ENCODE results near the gene COL21A1. TPM values are rescaled to one million over a fixed set of nuclear protein-coding genes. Genes with fewer than 3 reads are reported as not detected.

Gene COL21A1
- total RNA-seq, 6 donors from 2014 or later = 3.2 to 35.6 (median 9.2) TPM

DNA sequence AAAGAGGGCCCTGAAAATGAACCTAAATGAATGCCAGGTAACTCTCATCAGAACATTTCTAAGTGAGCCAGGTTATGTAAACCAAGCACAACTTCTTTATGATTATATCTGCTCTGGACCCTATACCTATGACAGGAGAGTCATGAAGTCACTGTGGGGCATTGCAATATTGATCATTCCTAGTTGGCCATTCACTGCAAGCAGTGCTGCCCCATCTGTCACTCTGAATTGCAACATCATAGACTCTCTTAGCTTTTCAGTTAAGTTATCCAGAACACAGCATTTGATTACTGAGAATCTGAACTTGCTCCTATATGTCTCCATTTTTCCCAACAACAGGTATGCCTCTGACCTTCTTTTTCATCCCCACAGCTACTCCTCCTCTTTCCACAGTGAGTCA, 3.3 kb downstream of the COL21A1 start:
- no peaks in the 10 kb centered on the region for H3K9me3 ChIP-seq
- ATAC-seq (ENCODE audit: low FRiP score in 2 of 2) = no peak

DNA sequence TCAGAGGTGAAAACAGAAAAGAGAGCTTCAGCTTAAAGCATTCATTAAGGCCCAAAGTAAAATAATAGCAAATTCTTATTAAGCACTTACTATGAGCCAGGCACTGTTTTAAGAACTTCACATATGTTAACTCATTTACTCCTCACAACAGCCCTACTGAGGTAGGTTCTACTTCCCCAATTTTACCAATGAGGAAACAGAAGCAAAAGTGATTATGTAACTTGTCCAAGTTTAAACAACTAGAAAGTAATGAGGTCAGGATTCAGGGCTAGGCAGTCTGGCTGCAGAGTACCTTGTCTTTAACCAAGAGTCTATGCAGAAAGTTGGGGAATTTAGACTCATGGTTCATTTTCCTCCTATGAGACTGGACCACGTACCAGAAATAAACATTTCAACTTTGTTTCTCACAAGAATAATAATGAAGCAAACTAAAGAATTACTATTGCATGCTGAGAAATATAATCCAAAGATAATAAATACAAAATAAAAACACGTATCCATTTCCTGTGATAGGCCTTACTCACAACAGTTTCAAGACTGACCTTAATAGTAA, 3.8 kb downstream of the COL21A1 start:
- DNase-seq (no peak), ATAC-seq (ENCODE audit: low FRiP score in 2 of 2) (peak in 1 of 2 donors; percentile 60)
- peaks cover 0 to 22% (median 9%) of the 10 kb centered on the region in 4 donors for H3K4me1 ChIP-seq
- WGBS, 2 donors = 53 to 64% methylated on average over 2 of the region's 2 CpGs
- H3K4me3 ChIP-seq = no peak overlapping the region
- TF ChIP-seq, protein P1, sequence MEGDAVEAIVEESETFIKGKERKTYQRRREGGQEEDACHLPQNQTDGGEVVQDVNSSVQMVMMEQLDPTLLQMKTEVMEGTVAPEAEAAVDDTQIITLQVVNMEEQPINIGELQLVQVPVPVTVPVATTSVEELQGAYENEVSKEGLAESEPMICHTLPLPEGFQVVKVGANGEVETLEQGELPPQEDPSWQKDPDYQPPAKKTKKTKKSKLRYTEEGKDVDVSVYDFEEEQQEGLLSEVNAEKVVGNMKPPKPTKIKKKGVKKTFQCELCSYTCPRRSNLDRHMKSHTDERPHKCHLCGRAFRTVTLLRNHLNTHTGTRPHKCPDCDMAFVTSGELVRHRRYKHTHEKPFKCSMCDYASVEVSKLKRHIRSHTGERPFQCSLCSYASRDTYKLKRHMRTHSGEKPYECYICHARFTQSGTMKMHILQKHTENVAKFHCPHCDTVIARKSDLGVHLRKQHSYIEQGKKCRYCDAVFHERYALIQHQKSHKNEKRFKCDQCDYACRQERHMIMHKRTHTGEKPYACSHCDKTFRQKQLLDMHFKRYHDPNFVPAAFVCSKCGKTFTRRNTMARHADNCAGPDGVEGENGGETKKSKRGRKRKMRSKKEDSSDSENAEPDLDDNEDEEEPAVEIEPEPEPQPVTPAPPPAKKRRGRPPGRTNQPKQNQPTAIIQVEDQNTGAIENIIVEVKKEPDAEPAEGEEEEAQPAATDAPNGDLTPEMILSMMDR (IDR thresholded peaks at IDR 0.05) = no peak
- TF ChIP-seq EP300 (IDR thresholded peaks at IDR 0.05) = no peak
- TF ChIP-seq POLR2A (IDR thresholded peaks at IDR 0.05) = no peak
- TF ChIP-seq POLR2AphosphoS5 (IDR thresholded peaks at IDR 0.05) = no peak
- H3K36me3 ChIP-seq = no peaks in the 10 kb centered on the region
- peak overlapping the region in 1 of 4 donors; percentile 10 for H3K27ac ChIP-seq
- no peaks in the 10 kb centered on the region for H3K9me3 ChIP-seq
- no peaks in the 10 kb centered on the region for H3K27me3 ChIP-seq

More for the DNA sequence above, 3.3 kb downstream of the COL21A1 start:
- TF ChIP-seq POLR2A (IDR thresholded peaks at IDR 0.05) (no peak), POLR2AphosphoS5 (IDR thresholded peaks at IDR 0.05) (no peak), EP300 (IDR thresholded peaks at IDR 0.05) (no peak)
- TF ChIP-seq, protein P1 (IDR thresholded peaks at IDR 0.05) = no peak
- Histone ChIP-seq H3K36me3 (no peaks in the 10 kb centered on the region), H3K4me1 (peaks cover 0 to 22% (median 9%) of the 10 kb centered on the region in 4 donors), H3K4me3 (no peak overlapping the region), H3K27ac (peak overlapping the region in 1 of 4 donors; percentile 10), H3K27me3 (no peaks in the 10 kb centered on the region)
- no peak for DNase-seq

DNA sequence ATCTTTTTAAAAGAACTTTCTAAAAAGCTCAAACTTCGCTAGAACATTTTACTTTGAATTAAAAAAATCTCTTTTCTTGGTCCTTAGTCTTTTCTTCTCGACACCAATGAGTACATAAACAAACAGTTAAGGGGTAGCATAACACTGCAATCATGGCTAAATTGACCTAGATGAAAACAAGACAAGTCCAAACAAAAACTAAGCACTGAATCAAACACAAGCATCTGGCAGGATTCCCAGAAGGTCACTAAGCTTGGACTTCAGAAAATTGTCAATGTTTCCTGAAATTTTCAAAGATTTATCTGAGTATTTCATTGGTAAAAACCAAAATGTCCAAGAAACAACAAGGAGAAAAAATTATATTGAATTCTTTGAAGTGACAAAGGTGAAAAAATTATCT, 5.0 kb downstream of the COL21A1 start:
- peak overlapping the region in 1 of 4 donors; percentile 13 for H3K27ac ChIP-seq
- no peaks in the 10 kb centered on the region for H3K27me3 ChIP-seq
- no peak for TF ChIP-seq POLR2AphosphoS5 (IDR thresholded peaks at IDR 0.05)
- no peaks in the 10 kb centered on the region for H3K9me3 ChIP-seq
- WGBS, 2 donors = 35 to 41% methylated on average over 2 of the region's 2 CpGs
- no peak overlapping the region for H3K4me3 ChIP-seq
- ATAC-seq (ENCODE audit: low FRiP score in 2 of 2) (no peak), DNase-seq (no peak)
- peaks cover 0 to 16% (median 9%) of the 10 kb centered on the region in 4 donors for H3K4me1 ChIP-seq
- no peaks in the 10 kb centered on the region for H3K36me3 ChIP-seq

DNA sequence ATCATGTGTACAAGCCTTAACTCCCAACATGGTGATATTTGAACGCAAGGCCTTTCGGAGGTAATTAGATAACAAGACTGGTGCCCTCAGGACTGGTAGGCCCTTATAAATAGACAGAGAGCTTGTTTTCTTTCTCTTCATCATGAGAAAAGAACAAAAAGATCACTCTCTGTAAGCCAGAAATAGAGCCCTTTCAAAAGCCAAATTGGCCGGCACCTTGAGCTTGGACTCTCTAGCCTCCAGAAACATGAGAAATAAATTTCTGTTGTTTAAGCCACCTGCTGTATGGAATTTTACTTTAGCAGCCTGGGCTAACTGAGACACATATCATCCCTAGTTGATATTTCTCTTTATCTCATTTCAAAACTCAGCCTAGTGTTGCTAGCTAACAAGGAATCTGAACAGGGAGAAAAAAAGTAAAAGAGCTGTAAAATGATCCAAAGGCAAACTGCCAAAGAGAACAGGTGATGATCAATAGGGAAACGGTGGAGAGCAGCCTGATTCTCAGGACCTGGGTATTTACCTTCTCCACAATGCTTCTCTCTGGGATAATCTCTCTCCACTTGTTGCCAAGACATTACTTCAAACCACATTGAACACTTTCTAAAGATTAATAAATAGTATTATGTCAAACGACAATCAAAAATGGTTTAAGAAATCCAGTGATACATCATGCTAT, 6.1 kb downstream of the COL21A1 start:
- ATAC-seq (ENCODE audit: low FRiP score in 2 of 2) = no peak
- Histone ChIP-seq H3K9me3 (no peaks in the 10 kb centered on the region), H3K27ac (peak overlapping the region in 2 of 4 donors; percentile 54 to 57), H3K4me3 (no peak overlapping the region), H3K27me3 (no peaks in the 10 kb centered on the region), H3K36me3 (no peaks in the 10 kb centered on the region), H3K4me1 (peaks cover 0 to 12% (median 3%) of the 10 kb centered on the region in 4 donors)
- WGBS, 2 donors = 74 to 88% methylated on average over 5 of the region's 5 CpGs
- no peak for DNase-seq
- TF ChIP-seq, protein P1 (IDR thresholded peaks at IDR 0.05) = no peak
- TF ChIP-seq POLR2AphosphoS5 (IDR thresholded peaks at IDR 0.05) (no peak), POLR2A (IDR thresholded peaks at IDR 0.05) (no peak), EP300 (IDR thresholded peaks at IDR 0.05) (no peak)

DNA sequence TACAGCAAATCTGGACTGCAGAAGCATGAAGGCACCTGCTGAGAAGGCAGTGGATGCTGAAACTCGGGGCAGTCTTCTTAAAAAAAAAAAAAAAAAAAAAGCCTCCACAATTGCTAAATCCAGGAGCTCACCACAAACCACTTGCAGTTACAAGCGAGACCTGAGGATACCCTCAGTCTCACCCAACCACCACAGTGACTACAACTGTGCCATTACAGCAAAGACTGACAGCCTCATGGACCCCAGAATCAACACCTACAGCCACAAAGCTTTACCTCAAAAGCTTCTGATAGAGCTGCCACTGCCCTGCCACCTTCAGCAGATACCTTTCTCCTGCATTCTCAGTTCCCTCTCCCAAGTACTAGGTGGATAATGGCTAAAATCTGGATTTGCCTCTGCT, 9.0 kb downstream of the COL21A1 start:
- H3K27me3 ChIP-seq = no peaks in the 10 kb centered on the region
- DNase-seq (no peak), ATAC-seq (ENCODE audit: low FRiP score in 2 of 2) (no peak)
- peaks cover 0 to 2% (median under 1%) of the 10 kb centered on the region in 4 donors for H3K4me1 ChIP-seq
- no peaks in the 10 kb centered on the region for H3K36me3 ChIP-seq
- TF ChIP-seq, protein P1 (IDR thresholded peaks at IDR 0.05) = no peak
- TF ChIP-seq EP300 (IDR thresholded peaks at IDR 0.05) (no peak), POLR2AphosphoS5 (IDR thresholded peaks at IDR 0.05) (no peak), POLR2A (IDR thresholded peaks at IDR 0.05) (no peak)
- 62 to 75% methylated on average over 2 of the region's 2 CpGs for WGBS, 2 donors
- no peaks in the 10 kb centered on the region for H3K9me3 ChIP-seq
- H3K27ac ChIP-seq = no peak overlapping the region
- no peak overlapping the region for H3K4me3 ChIP-seq
